Suprapubic skin (tissue), 3 donors: ENCODE measurements around the gene BRWD1.

Experiments
- POLR2A ChIP-seq, 2 donors: fragments of 450-650 bp; IDR thresholded peaks; one replicate each; pipeline ENCODE4 v1.6.1; 2017; ENCODE audit warnings: antibody characterized with exemption in 2 of 2, mild to moderate bottlenecking in 2 of 2, moderate library complexity in 2 of 2
- TF ChIP-seq, protein P1 (sequence below), 2 donors: fragments of 200-600 bp in 1 of 2; fragments of 450-650 bp in 1 of 2; sonication (generic) in 1 of 2; IDR thresholded peaks; one replicate each; pipeline ENCODE4 v1.5.1; 2016 to 2019; ENCODE audit warnings: antibody characterized with exemption in 2 of 2, mild to moderate bottlenecking in 1 of 2, moderate library complexity in 1 of 2

DNA sequence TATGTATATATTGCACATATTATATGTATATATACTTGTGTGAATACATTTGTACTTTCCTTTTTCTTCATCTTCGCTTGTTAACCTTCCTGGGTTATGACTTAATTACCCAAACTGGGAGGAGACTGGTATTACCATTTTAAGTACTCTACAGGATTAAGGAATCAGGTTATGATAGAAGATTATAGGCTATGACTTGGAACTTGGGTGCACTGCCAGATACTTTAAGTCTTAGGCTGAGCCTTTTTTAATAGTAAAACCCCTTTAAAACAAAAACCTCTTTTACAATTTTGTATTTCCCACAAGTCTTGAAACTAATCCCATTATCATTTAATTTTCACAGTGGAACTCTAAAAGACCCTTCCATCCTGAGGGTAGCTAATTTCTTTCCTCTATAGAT lies 6.0 kb downstream of the BRWD1 start:
- TF ChIP-seq, protein P1, sequence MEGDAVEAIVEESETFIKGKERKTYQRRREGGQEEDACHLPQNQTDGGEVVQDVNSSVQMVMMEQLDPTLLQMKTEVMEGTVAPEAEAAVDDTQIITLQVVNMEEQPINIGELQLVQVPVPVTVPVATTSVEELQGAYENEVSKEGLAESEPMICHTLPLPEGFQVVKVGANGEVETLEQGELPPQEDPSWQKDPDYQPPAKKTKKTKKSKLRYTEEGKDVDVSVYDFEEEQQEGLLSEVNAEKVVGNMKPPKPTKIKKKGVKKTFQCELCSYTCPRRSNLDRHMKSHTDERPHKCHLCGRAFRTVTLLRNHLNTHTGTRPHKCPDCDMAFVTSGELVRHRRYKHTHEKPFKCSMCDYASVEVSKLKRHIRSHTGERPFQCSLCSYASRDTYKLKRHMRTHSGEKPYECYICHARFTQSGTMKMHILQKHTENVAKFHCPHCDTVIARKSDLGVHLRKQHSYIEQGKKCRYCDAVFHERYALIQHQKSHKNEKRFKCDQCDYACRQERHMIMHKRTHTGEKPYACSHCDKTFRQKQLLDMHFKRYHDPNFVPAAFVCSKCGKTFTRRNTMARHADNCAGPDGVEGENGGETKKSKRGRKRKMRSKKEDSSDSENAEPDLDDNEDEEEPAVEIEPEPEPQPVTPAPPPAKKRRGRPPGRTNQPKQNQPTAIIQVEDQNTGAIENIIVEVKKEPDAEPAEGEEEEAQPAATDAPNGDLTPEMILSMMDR (IDR thresholded peaks at IDR 0.05), result no peak
- TF ChIP-seq POLR2A (IDR thresholded peaks at IDR 0.05), result no peak
